Endothelial cell of umbilical vein (primary cell): Measurements from ENCODE around the gene TBC1D8. TPM values are rescaled to one million over a fixed set of nuclear protein-coding genes. Genes with fewer than 3 reads are reported as not detected.

ENCODE experiments used
- BruUV-seq: library from RNA; stranded (reverse); fragments of 400-500 nt; replicated peaks from 2 replicates; lab custom pipeline; 2021; lab: Mats Ljungman, UMichigan
- CTCF ChIA-PET: fragments of 300-600, 350-600 bp; sonication (Branson Sonifier 250); formaldehyde crosslinking; loops from one replicate; lab custom pipeline; 2021; ENCODE audit warnings: antibody characterized with exemption, inconsistent platforms; lab: Charles Lee
- POLR2A ChIA-PET: fragments of 300-600, 350-600 bp; sonication (Branson Sonifier 250); formaldehyde crosslinking; loops from one replicate; lab custom pipeline; 2021; ENCODE audit warnings: antibody characterized with exemption, inconsistent platforms; lab: Charles Lee
- DNase-seq: peaks from one replicate; pipeline ENCODE4 v3.0.0-alpha.2; 2011; ENCODE audit warnings: low read depth, low spot score
- FAIRE-seq: peaks from 2 replicates; lab custom pipeline; 2011; peaks lifted over from hg19 to GRCh38; lab: Jason Lieb, UNC
- H2AFZ ChIP-seq: 2 replicates; pipeline ENCODE4 v1.6.0; 2012; ENCODE audit warnings: low read depth, low read length, control low read depth, inconsistent platforms
- H3K27ac ChIP-seq: 2 replicates; pipeline ENCODE4 v1.5.1; 2011; ENCODE audit warnings: low read depth, mild to moderate bottlenecking, control low read depth, low read length, moderate library complexity; ENCODE audit not compliant: insufficient read depth
- H3K27me3 ChIP-seq, 2 experiments: 2 replicates each; pipeline versions ENCODE4 v1.6.0 to v1.6.1; 2011; ENCODE audit warnings: low read length in 2 of 2, mixed read lengths in 1 of 2; ENCODE audit not compliant: control insufficient read depth in 2 of 2, insufficient read depth in 2 of 2
- H3K36me3 ChIP-seq, 2 experiments: 2 replicates in 1 of 2; 3 replicates in 1 of 2; pipeline ENCODE4 v1.5.1; 2011; ENCODE audit warnings: low read length in 2 of 2, mild to moderate bottlenecking in 1 of 2, moderate library complexity in 1 of 2; ENCODE audit not compliant: control insufficient read depth in 2 of 2, insufficient read depth in 2 of 2; ENCODE audit errors: extremely low read depth in 1 of 2
- H3K4me1 ChIP-seq: 3 replicates; pipeline ENCODE4 v1.5.1; 2011; ENCODE audit warnings: mild to moderate bottlenecking, low read length; ENCODE audit not compliant: control insufficient read depth, insufficient read depth; ENCODE audit errors: extremely low read depth
- H3K4me2 ChIP-seq: 2 replicates; pipeline ENCODE4 v1.6.1; 2011; ENCODE audit warnings: low read length, control low read depth, mixed read lengths; ENCODE audit not compliant: insufficient read depth
- H3K4me3 ChIP-seq, 3 experiments: fragments of 200-600 bp in 1 of 3; sonication (generic), shearing (Covaris generic) in 1 of 3; replicated peaks in 1 of 3; 2 replicates each; pipeline ENCODE4 v1.5.1; 2011 to 2016; ENCODE audit warnings: control low read depth in 3 of 3, low read length in 3 of 3, mild to moderate bottlenecking in 2 of 3, inconsistent platforms in 1 of 3, low read depth in 1 of 3, moderate library complexity in 1 of 3; ENCODE audit not compliant: insufficient read depth in 1 of 3
- H3K79me2 ChIP-seq: 2 replicates; pipeline ENCODE4 v1.6.0; 2012; ENCODE audit warnings: low read length, inconsistent platforms; ENCODE audit not compliant: control insufficient read depth, insufficient read depth
- H3K9ac ChIP-seq: replicated peaks from 2 replicates; pipeline ENCODE3; 2011; ENCODE audit warnings: low read length, control low read depth; ENCODE audit not compliant: insufficient read depth; ENCODE audit errors: extremely low read depth
- H3K9me1 ChIP-seq: replicated peaks from 3 replicates; pipeline ENCODE4 v1.6.0; 2011; ENCODE audit warnings: mild to moderate bottlenecking, low read length; ENCODE audit not compliant: control insufficient read depth, insufficient read depth; ENCODE audit errors: extremely low read depth
- H3K9me3 ChIP-seq: replicated peaks from 2 replicates; pipeline ENCODE4 v1.5.1; 2012; ENCODE audit warnings: low read length, inconsistent platforms; ENCODE audit not compliant: control insufficient read depth, insufficient read depth
- H4K20me1 ChIP-seq: replicated peaks from 2 replicates; pipeline ENCODE3; 2011; ENCODE audit warnings: mild to moderate bottlenecking, low read length; ENCODE audit not compliant: control insufficient read depth, insufficient read depth; ENCODE audit errors: extremely low read depth
- CTCF ChIP-seq, 2 donors: IDR thresholded peaks; 1 replicate in 1 of 2; 2 replicates in 1 of 2; pipeline ENCODE4 v1.5.1; 2011; ENCODE audit warnings: low read length in 2 of 2, mild to moderate bottlenecking in 2 of 2, moderate library complexity in 2 of 2, control low read depth in 1 of 2, inconsistent platforms in 1 of 2, low read depth in 1 of 2; ENCODE audit not compliant: insufficient read depth in 1 of 2; ENCODE audit errors: extremely low read depth in 1 of 2
- EZH2 ChIP-seq: IDR thresholded peaks from 2 replicates; pipeline ENCODE4 v1.6.1; 2012; ENCODE audit warnings: borderline replicate concordance, low read depth, mild to moderate bottlenecking, moderate library complexity, low read length, inconsistent platforms; ENCODE audit not compliant: severe bottlenecking
- FOS ChIP-seq: IDR thresholded peaks from 2 replicates; pipeline ENCODE4 v1.6.1; 2011; ENCODE audit warnings: mild to moderate bottlenecking, low read length, moderate library complexity, borderline replicate concordance; ENCODE audit not compliant: insufficient read depth
- GATA2 ChIP-seq: IDR thresholded peaks from 2 replicates; pipeline ENCODE4 v1.7.0; 2011; ENCODE audit warnings: low read depth, mild to moderate bottlenecking, moderate library complexity, mixed read lengths, low read length; ENCODE audit not compliant: insufficient read length, insufficient read depth
- JUN ChIP-seq: IDR thresholded peaks from 2 replicates; pipeline ENCODE4 v1.6.1; 2011; ENCODE audit warnings: borderline replicate concordance, low read depth; ENCODE audit not compliant: insufficient read length, insufficient read depth
- MAX ChIP-seq: IDR thresholded peaks from 2 replicates; pipeline ENCODE4 v1.6.1; 2011; ENCODE audit not compliant: insufficient read depth, insufficient read length
- MYC ChIP-seq: IDR thresholded peaks from one replicate; pipeline ENCODE4 v1.6.1; 2011; ENCODE audit warnings: mild to moderate bottlenecking, low read depth, low read length
- POLR2A ChIP-seq: IDR thresholded peaks from 2 replicates; pipeline ENCODE4 v1.6.1; 2012; ENCODE audit warnings: low read depth, mild to moderate bottlenecking, control low read depth, low read length
- POLR2AphosphoS5 ChIP-seq: IDR thresholded peaks from 2 replicates; pipeline ENCODE4 v1.6.1; 2012; ENCODE audit warnings: low read depth, mild to moderate bottlenecking, control low read depth, low read length, moderate library complexity; ENCODE audit not compliant: insufficient read depth
- dilution Hi-C: fragments of 300-500 bp; cut with MboI; formaldehyde crosslinking; loops from one replicate; pipeline ENCODE4 v1.15.0; 2019; ENCODE audit warnings: low sequenced_read_pairs; ENCODE audit not compliant: extremely low pct_ligation_motif_present
- intact Hi-C: fragments of 100-400 bp; cut with micrococcal nuclease; formaldehyde crosslinking; loops from one replicate; pipeline ENCODE4 v1.10.0; 2022
- polyA plus RNA-seq, 4 experiments: library from polyadenylated mRNA; depleted of rRNA in 3 of 4; stranded (reverse) in 3 of 4; unstranded in 1 of 4; fragments of >200 nt; gene quantifications; 2 replicates each; pipeline versions ENCODE4 v1.2.1 to v1.2.3, GENCODE V29; 2011 to 2012; ENCODE audit warnings: missing spikeins in 1 of 4
- total RNA-seq: library from RNA; stranded (reverse); gene quantifications from 2 replicates; pipeline ENCODE4 v1.2.3, GENCODE V29; 2021

The TBC1D8 gene
- total and polyA plus RNA-seq, 2 donors (not counting 3 experiments of a cell fraction or from before 2014, with no cell fraction given), result 28.5 to 32.1 TPM

DNA sequence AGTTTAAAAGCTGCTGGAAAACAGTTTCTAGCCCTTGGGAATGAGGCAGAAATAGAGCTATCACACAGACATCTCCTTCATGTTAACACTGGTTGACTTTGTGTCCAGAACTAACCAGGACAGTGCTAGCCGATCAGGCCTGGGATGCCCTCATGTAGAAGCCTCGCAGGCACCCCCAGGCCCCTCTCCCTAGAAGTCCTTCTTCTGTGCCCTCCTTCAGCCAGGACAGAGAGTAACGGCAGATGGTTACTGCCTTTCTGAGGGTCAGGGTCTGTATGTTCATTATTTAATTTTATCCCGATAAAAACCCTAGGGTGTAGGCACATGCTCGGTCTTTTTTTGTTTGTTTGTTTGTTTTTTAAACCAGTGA, 159.8 kb downstream of the TBC1D8 start:
- H3K27me3 ChIP-seq, result no peaks in the 10 kb centered on the region
- intact Hi-C loops, result no loop called here
- ChIA-PET POLR2A (no interaction called here), CTCF (interaction anchor here (1.9 kb wide), 1 partner anchor 21 kb away, joined by 4 read pairs; no protein-coding TSS in a partner anchor)
- H3K27ac ChIP-seq, result no peak overlapping the region
- no peaks in the 10 kb centered on the region for H4K20me1 ChIP-seq
- H3K4me1 ChIP-seq, result no peaks in the 10 kb centered on the region
- no peaks in the 10 kb centered on the region for H3K9me1 ChIP-seq
- DNase-seq, result no peak
- no peak overlapping the region for H3K9ac ChIP-seq
- dilution Hi-C loops, result no loop called here
- no peak overlapping the region for H3K4me2 ChIP-seq
- H3K79me2 ChIP-seq, result no peaks in the 10 kb centered on the region
- BruUV-seq, result no TSS peak
- H3K4me3 ChIP-seq, result no peak overlapping the region
- TF ChIP-seq JUN (no peak), EZH2 (no peak), MAX (no peak), FOS (no peak), MYC (no peak), GATA2 (no peak), POLR2AphosphoS5 (no peak), CTCF (IDR thresholded peaks at IDR 0.05; ENCODE audit: extremely low read depth in 1 of 2, insufficient read depth in 1 of 2, low read depth in 1 of 2, low read length in 2 of 2) (no peak), POLR2A (no peak)
- no peaks in the 10 kb centered on the region for H3K9me3 ChIP-seq
- no peak overlapping the region for H2AFZ ChIP-seq
- H3K36me3 ChIP-seq, result peaks cover 2 to 31% of the 10 kb centered on the region in 2 experiments
- FAIRE-seq, result no peak
